Sigmoid colon (tissue), 4 donors: ENCODE data around the gene FIG4.

Experiments
- CTCF ChIP-seq, 4 experiments: fragments of 450-650 bp in 3 of 4; fragments of 200-600 bp in 1 of 4; IDR thresholded peaks; one replicate each; pipeline ENCODE4 v1.5.1; 2016 to 2019; ENCODE audit warnings: antibody characterized with exemption in 4 of 4, mild to moderate bottlenecking in 3 of 4, moderate library complexity in 2 of 4
- POLR2A ChIP-seq, 2 donors: fragments of 450-650 bp; IDR thresholded peaks; one replicate each; pipeline ENCODE4 v1.6.1; 2016; ENCODE audit warnings: antibody characterized with exemption in 2 of 2, mild to moderate bottlenecking in 2 of 2, moderate library complexity in 2 of 2
- POLR2AphosphoS5 ChIP-seq, 4 donors: sonication (generic); formaldehyde crosslinking; IDR thresholded peaks; one replicate each; pipeline ENCODE4 v1.6.1; 2017; ENCODE audit warnings: antibody characterized with exemption in 4 of 4

GRCh38 chr6:109738255-109738654, 47.2 kb downstream of the FIG4 start:
- TF ChIP-seq CTCF (IDR thresholded peaks at IDR 0.05) (no peak), POLR2AphosphoS5 (IDR thresholded peaks at IDR 0.05) (no peak), POLR2A (IDR thresholded peaks at IDR 0.05) (no peak)
